Glomerular visceral epithelial cell (primary cell): Measurements from ENCODE around the gene ADNP2.

ENCODE experiments used
- DNase-seq: peaks from one replicate; pipeline ENCODE4 v3.0.0-alpha.2; 2016; ENCODE audit errors: extremely low spot score

ADNP2 gene

GRCh38 chr18:80172056-80172455 is 63.0 kb downstream of the ADNP2 start:
- DNase-seq: no peak

- no peak for DNase-seq
These were observed 64.0 kb downstream of the ADNP2 start for GRCh38 chr18:80173060-80173459.

- no peak for DNase-seq
These were observed 66.6 kb downstream of the ADNP2 start for GRCh38 chr18:80175451-80176204.

GRCh38 chr18:80176334-80177073 is 67.4 kb downstream of the ADNP2 start:
- DNase-seq: no peak

GRCh38 chr18:80177128-80177527 is 68.1 kb downstream of the ADNP2 start:
- no peak for DNase-seq

- DNase-seq: no peak
These were observed 70.1 kb downstream of the ADNP2 start for GRCh38 chr18:80178935-80179818.

- DNase-seq: no peak
These were observed 70.9 kb downstream of the ADNP2 start for GRCh38 chr18:80179857-80180558.

- DNase-seq: no peak
These were observed 71.9 kb downstream of the ADNP2 start for GRCh38 chr18:80180778-80181564.

GRCh38 chr18:80181642-80182461 is 72.8 kb downstream of the ADNP2 start:
- no peak for DNase-seq

- DNase-seq: no peak
These were observed 73.8 kb downstream of the ADNP2 start for GRCh38 chr18:80182855-80183254.

- no peak for DNase-seq
These were observed 74.4 kb downstream of the ADNP2 start for GRCh38 chr18:80183273-80184050.

GRCh38 chr18:80184243-80184772 is 75.2 kb downstream of the ADNP2 start:
- DNase-seq: no peak

- DNase-seq: no peak
These were observed 76.5 kb downstream of the ADNP2 start for GRCh38 chr18:80185545-80185944.

- DNase-seq: no peak
These were observed 79.0 kb downstream of the ADNP2 start for GRCh38 chr18:80187956-80188642.

GRCh38 chr18:80188643-80189530 is 79.8 kb downstream of the ADNP2 start:
- no peak for DNase-seq

- no peak for DNase-seq
These were observed 80.4 kb downstream of the ADNP2 start for GRCh38 chr18:80189531-80189865.
